A673 (cell line): ENCODE data around the gene LRP1-AS.

Experiments used
- CTCF ChIP-seq: fragments of 300-800, 200-600 bp; sonication (generic); conservative IDR thresholded peaks from 2 replicates; pipeline ENCODE4 v1.5.1; 2017; ENCODE audit warnings: low read depth, mild to moderate bottlenecking, antibody characterized with exemption, low read length, moderate library complexity, mixed read lengths
- EZH2 ChIP-seq: fragments of 200-600 bp; sonication (generic); IDR thresholded peaks from 2 replicates; pipeline ENCODE4 v1.6.1; 2017; ENCODE audit warnings: borderline replicate concordance, low read depth, mild to moderate bottlenecking, mixed read lengths, antibody characterized with exemption, low read length; ENCODE audit not compliant: poor library complexity, severe bottlenecking

GRCh38 chr12:57131896-57132744 lies 15.3 kb downstream of the LRP1-AS start:
- TF ChIP-seq CTCF (no peak), EZH2 (no peak)
